IMR-90 (cell line): ENCODE results near the gene EPB41L1. TPM values are rescaled to one million over a fixed set of nuclear protein-coding genes. Genes with fewer than 3 reads are reported as not detected.

Experiments
- ATAC-seq: fragments of 200-7000 bp; cut with Tn5 transposase; 2 replicates; pipeline ENCODE4 v1.9.1; 2020; ENCODE audit warnings: low read depth, mild to moderate bottlenecking, moderate library complexity
- BruUV-seq: library from RNA; stranded (reverse); fragments of 400-500 nt; replicated peaks from 2 replicates; lab custom pipeline; 2021; lab: Mats Ljungman, UMichigan
- CTCF ChIA-PET: fragments of 300-600 bp; formaldehyde crosslinking; extraction: SDS; loops from one replicate; lab custom pipeline; 2021; ENCODE audit warnings: antibody characterized with exemption; lab: Yijun Ruan, JAX
- POLR2A ChIA-PET: fragments of 300-600 bp; sonication (Branson Sonifier 250); formaldehyde crosslinking; loops from one replicate; lab custom pipeline; 2022; ENCODE audit warnings: antibody characterized with exemption; ENCODE audit not compliant: unreplicated experiment; lab: Charles Lee
- DNase-seq: peaks from one replicate; pipeline ENCODE4 v3.0.0; 2013
- H2AFZ ChIP-seq: replicated peaks from 2 replicates; pipeline ENCODE3; 2013; ENCODE audit warnings: low read length, mild to moderate bottlenecking; ENCODE audit not compliant: poor library complexity
- H2AK5ac ChIP-seq: 2 replicates; pipeline ENCODE4 v1.6.1; 2013; ENCODE audit warnings: low read depth, low read length, inconsistent platforms
- H2AK9ac ChIP-seq: replicated peaks from 2 replicates; pipeline ENCODE3; 2013; ENCODE audit warnings: mild to moderate bottlenecking, low read depth, low read length, moderate library complexity; ENCODE audit not compliant: poor library complexity
- H2BK120ac ChIP-seq: 2 replicates; pipeline ENCODE4 v1.6.1; 2013; ENCODE audit warnings: low read depth, low read length, inconsistent platforms
- H2BK15ac ChIP-seq: 3 replicates; pipeline ENCODE4 v1.6.1; 2013; ENCODE audit warnings: low read depth, low read length, inconsistent platforms
- H2BK20ac ChIP-seq: 2 replicates; pipeline ENCODE4 v1.6.1; 2013; ENCODE audit warnings: low read depth, mild to moderate bottlenecking, inconsistent platforms, low read length, moderate library complexity
- H2BK5ac ChIP-seq: 2 replicates; pipeline ENCODE4 v1.6.1; 2013; ENCODE audit warnings: mild to moderate bottlenecking, low read depth, low read length, inconsistent platforms; ENCODE audit not compliant: poor library complexity, severe bottlenecking
- H3K14ac ChIP-seq: replicated peaks from 2 replicates; pipeline ENCODE4 v1.6.1; 2013; ENCODE audit warnings: low read depth, low read length, inconsistent platforms
- H3K18ac ChIP-seq: 2 replicates; pipeline ENCODE4 v1.6.1; 2013; ENCODE audit warnings: low read depth, low read length, control low read depth
- H3K23ac ChIP-seq: 2 replicates; pipeline ENCODE4 v1.6.1; 2013; ENCODE audit warnings: low read depth, low read length, inconsistent platforms
- H3K27ac ChIP-seq: 2 replicates; pipeline ENCODE4 v1.5.1; 2013; ENCODE audit warnings: mild to moderate bottlenecking, control low read depth, low read length; ENCODE audit not compliant: insufficient read depth
- H3K27me3 ChIP-seq: 2 replicates; pipeline ENCODE4 v1.6.1; 2013; ENCODE audit warnings: low read length; ENCODE audit not compliant: control insufficient read depth, insufficient read depth
- H3K36me3 ChIP-seq: 2 replicates; pipeline ENCODE4 v1.6.1; 2013; ENCODE audit warnings: low read length, mixed read lengths; ENCODE audit not compliant: control insufficient read depth, insufficient read depth
- H3K4ac ChIP-seq: 2 replicates; pipeline ENCODE4 v1.6.1; 2013; ENCODE audit warnings: low read depth, low read length, inconsistent platforms
- H3K4me1 ChIP-seq: 2 replicates; pipeline ENCODE4 v1.6.1; 2013; ENCODE audit warnings: low read length, mixed read lengths; ENCODE audit not compliant: control insufficient read depth, insufficient read depth
- H3K4me2 ChIP-seq: 2 replicates; pipeline ENCODE4 v1.6.1; 2013; ENCODE audit warnings: low read depth, mild to moderate bottlenecking, control low read depth, low read length, moderate library complexity
- H3K4me3 ChIP-seq: 2 replicates; pipeline ENCODE4 v1.5.1; 2013; ENCODE audit warnings: low read depth, mild to moderate bottlenecking, control low read depth, low read length, moderate library complexity; ENCODE audit not compliant: insufficient read depth
- H3K56ac ChIP-seq: 2 replicates; pipeline ENCODE4 v1.6.1; 2013; ENCODE audit warnings: low read length, inconsistent platforms; ENCODE audit not compliant: insufficient read depth; ENCODE audit errors: extremely low read depth
- H3K79me1 ChIP-seq, 2 experiments: 2 replicates each; pipeline ENCODE4 v1.6.1; 2013; ENCODE audit warnings: low read length in 2 of 2, inconsistent platforms in 1 of 2, low read depth in 1 of 2
- H3K9ac ChIP-seq: 2 replicates; pipeline ENCODE4 v1.6.1; 2013; ENCODE audit warnings: low read depth, low read length, control low read depth
- H3K9me1 ChIP-seq: 2 replicates; pipeline ENCODE4 v1.6.1; 2013; ENCODE audit warnings: low read length, inconsistent platforms; ENCODE audit not compliant: insufficient read depth
- H3K9me3 ChIP-seq: 2 replicates; pipeline ENCODE4 v1.6.1; 2013; ENCODE audit warnings: low read length; ENCODE audit not compliant: control insufficient read depth, insufficient read depth
- H4K20me1 ChIP-seq: 2 replicates; pipeline ENCODE4 v1.6.1; 2013; ENCODE audit warnings: low read length, inconsistent platforms; ENCODE audit not compliant: insufficient read depth
- H4K5ac ChIP-seq: 2 replicates; pipeline ENCODE4 v1.6.1; 2013; ENCODE audit warnings: mild to moderate bottlenecking, low read depth, low read length, control low read depth
- H4K8ac ChIP-seq, 2 experiments: 2 replicates each; pipeline ENCODE4 v1.6.1; 2013; ENCODE audit warnings: low read depth in 2 of 2, low read length in 2 of 2, control low read depth in 1 of 2, inconsistent platforms in 1 of 2
- H4K91ac ChIP-seq: 2 replicates; pipeline ENCODE4 v1.6.1; 2013; ENCODE audit warnings: low read depth, low read length, inconsistent platforms; ENCODE audit not compliant: insufficient read depth
- BHLHE40 ChIP-seq: fragments of 150-350 bp; IDR thresholded peaks from 2 replicates; pipeline ENCODE4 v1.6.1; 2016; ENCODE audit warnings: mild to moderate bottlenecking, low read depth, low read length
- CEBPB ChIP-seq: IDR thresholded peaks from 2 replicates; pipeline ENCODE4 v1.6.1; 2012; ENCODE audit warnings: low read depth, low read length, improper control_type of control experiment
- CHD1 ChIP-seq: IDR thresholded peaks from 2 replicates; pipeline ENCODE4 v1.6.1; 2012; ENCODE audit warnings: low read depth, low read length, improper control_type of control experiment
- FOS ChIP-seq: fragments of 150-350 bp; IDR thresholded peaks from 2 replicates; pipeline ENCODE4 v1.6.1; 2016; ENCODE audit warnings: low read depth, low read length
- MAFK ChIP-seq: IDR thresholded peaks from 2 replicates; pipeline ENCODE4 v1.6.1; 2012; ENCODE audit warnings: low read depth, low read length, improper control_type of control experiment
- MAZ ChIP-seq: IDR thresholded peaks from 2 replicates; pipeline ENCODE4 v1.6.1; 2012; ENCODE audit warnings: low read depth, mild to moderate bottlenecking, low read length, improper control_type of control experiment, moderate library complexity, borderline replicate concordance
- MXI1 ChIP-seq: IDR thresholded peaks from 2 replicates; pipeline ENCODE4 v1.6.1; 2012; ENCODE audit warnings: low read depth, mild to moderate bottlenecking, low read length, moderate library complexity, borderline replicate concordance
- NFE2L2 ChIP-seq: fragments of 150-350 bp; IDR thresholded peaks from 2 replicates; pipeline ENCODE4 v1.6.1; 2016; ENCODE audit warnings: low read depth, mild to moderate bottlenecking, low read length
- POLR2A ChIP-seq: IDR thresholded peaks from 2 replicates; pipeline ENCODE4 v1.6.1; 2012; ENCODE audit warnings: mild to moderate bottlenecking, low read depth, low read length
- RAD21 ChIP-seq: IDR thresholded peaks from 2 replicates; pipeline ENCODE4 v1.6.1; 2012; ENCODE audit warnings: low read length, improper control_type of control experiment
- RCOR1 ChIP-seq: IDR thresholded peaks from 2 replicates; pipeline ENCODE4 v1.6.1; 2012; ENCODE audit warnings: mild to moderate bottlenecking, low read length, improper control_type of control experiment; ENCODE audit not compliant: insufficient replicate concordance
- RFX5 ChIP-seq: IDR thresholded peaks from 2 replicates; pipeline ENCODE4 v1.8.0; 2012; ENCODE audit warnings: low read depth, mild to moderate bottlenecking, low read length, moderate library complexity
- SMC3 ChIP-seq: fragments of 150-350 bp; IDR thresholded peaks from 2 replicates; pipeline ENCODE4 v1.6.1; 2016; ENCODE audit warnings: low read depth, mild to moderate bottlenecking, antibody characterized with exemption, low read length, moderate library complexity
- WGBS, 2 experiments: methylation state at CpG; one replicate each; pipeline versions ENCODE4 v1.1.5 to v1.1.7; 2013; ENCODE audit warnings: missing lambda C conversion rate in 2 of 2; ENCODE audit not compliant: insufficient read length in 1 of 2; ENCODE audit errors: extremely low coverage in 2 of 2; 5-methylcytosine and 5-hydroxymethylcytosine counted together
- dilution Hi-C: fragments of 300-500 bp; cut with HindIII; formaldehyde crosslinking; loops from one replicate; pipeline ENCODE4 v1.14.3; 2018; ENCODE audit warnings: low sequenced_read_pairs; ENCODE audit not compliant: unreplicated experiment
- in situ Hi-C: fragments of 300-500 bp; cut with MboI; formaldehyde crosslinking; loops from 3 replicates; pipeline ENCODE4 v1.14.3; 2019; ENCODE audit warnings: low sequenced_read_pairs, inconsistent platforms, mixed read lengths
- intact Hi-C: fragments of 100-400 bp; cut with micrococcal nuclease; formaldehyde crosslinking; loops from 2 replicates; pipeline ENCODE4 v1.10.0; 2022
- polyA plus RNA-seq, 3 experiments: library from polyadenylated mRNA; depleted of rRNA; stranded (reverse); fragments of >200 nt; gene quantifications; 2 replicates each; pipeline ENCODE4 v1.2.3, GENCODE V29; 2012; ENCODE audit warnings: low replicate concordance in 1 of 3
- total RNA-seq: library from RNA; depleted of rRNA; stranded (reverse); fragments of >200 nt; gene quantifications from 2 replicates; pipeline ENCODE4 v1.2.3, GENCODE V29; 2012
- TF ChIP-seq, protein P1 (sequence below): conservative IDR thresholded peaks from 2 replicates; pipeline ENCODE4 v1.5.1; 2012; ENCODE audit warnings: mild to moderate bottlenecking, low read depth, low read length, improper control_type of control experiment
- TF ChIP-seq, protein P2 (sequence below): fragments of 150-350 bp; IDR thresholded peaks from 2 replicates; pipeline ENCODE4 v1.6.1; 2017; ENCODE audit warnings: mild to moderate bottlenecking, antibody characterized with exemption, low read length, low read depth
- TF ChIP-seq, protein P3 (sequence below): fragments of 150-350 bp; IDR thresholded peaks from 2 replicates; pipeline ENCODE4 v1.6.1; 2016; ENCODE audit warnings: low read depth, mild to moderate bottlenecking, low read length, moderate library complexity, borderline replicate concordance

The EPB41L1 gene
- total and polyA plus RNA-seq, 2 of the 4 experiments (the other 2 are of a cell fraction) = 12.5 to 33.7 TPM

DNA sequence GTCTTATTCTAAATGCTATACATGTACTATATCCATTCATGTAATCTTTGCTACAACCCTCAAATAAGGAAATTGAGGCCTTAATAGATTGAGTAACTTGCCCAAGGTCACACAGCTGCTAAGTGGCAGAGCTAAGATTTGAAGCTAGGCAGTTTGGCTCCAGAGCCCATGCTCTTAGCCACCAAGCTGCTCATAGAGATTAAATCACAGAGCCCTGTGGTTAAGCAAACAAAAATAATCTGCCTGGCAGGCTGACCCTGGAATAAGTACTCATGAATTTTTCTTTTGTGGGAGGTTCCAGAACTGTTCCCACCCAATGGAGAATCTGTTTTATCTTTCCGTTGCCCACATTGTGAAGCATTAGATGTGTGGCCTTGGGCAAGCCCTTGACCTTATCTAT, 89.2 kb downstream of the EPB41L1 start:
- TF ChIP-seq RCOR1 = no peak
- TF ChIP-seq BHLHE40 = no peak
- TF ChIP-seq, protein P1, sequence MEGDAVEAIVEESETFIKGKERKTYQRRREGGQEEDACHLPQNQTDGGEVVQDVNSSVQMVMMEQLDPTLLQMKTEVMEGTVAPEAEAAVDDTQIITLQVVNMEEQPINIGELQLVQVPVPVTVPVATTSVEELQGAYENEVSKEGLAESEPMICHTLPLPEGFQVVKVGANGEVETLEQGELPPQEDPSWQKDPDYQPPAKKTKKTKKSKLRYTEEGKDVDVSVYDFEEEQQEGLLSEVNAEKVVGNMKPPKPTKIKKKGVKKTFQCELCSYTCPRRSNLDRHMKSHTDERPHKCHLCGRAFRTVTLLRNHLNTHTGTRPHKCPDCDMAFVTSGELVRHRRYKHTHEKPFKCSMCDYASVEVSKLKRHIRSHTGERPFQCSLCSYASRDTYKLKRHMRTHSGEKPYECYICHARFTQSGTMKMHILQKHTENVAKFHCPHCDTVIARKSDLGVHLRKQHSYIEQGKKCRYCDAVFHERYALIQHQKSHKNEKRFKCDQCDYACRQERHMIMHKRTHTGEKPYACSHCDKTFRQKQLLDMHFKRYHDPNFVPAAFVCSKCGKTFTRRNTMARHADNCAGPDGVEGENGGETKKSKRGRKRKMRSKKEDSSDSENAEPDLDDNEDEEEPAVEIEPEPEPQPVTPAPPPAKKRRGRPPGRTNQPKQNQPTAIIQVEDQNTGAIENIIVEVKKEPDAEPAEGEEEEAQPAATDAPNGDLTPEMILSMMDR = no peak
- no peak for TF ChIP-seq POLR2A
- no peak for TF ChIP-seq RAD21
- TF ChIP-seq CHD1 = no peak
- TF ChIP-seq, protein P2, sequence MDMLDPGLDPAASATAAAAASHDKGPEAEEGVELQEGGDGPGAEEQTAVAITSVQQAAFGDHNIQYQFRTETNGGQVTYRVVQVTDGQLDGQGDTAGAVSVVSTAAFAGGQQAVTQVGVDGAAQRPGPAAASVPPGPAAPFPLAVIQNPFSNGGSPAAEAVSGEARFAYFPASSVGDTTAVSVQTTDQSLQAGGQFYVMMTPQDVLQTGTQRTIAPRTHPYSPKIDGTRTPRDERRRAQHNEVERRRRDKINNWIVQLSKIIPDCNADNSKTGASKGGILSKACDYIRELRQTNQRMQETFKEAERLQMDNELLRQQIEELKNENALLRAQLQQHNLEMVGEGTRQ = no peak
- TF ChIP-seq NFE2L2 = no peak
- no peak for TF ChIP-seq MAZ
- no peak for TF ChIP-seq RFX5
- TF ChIP-seq, protein P3, sequence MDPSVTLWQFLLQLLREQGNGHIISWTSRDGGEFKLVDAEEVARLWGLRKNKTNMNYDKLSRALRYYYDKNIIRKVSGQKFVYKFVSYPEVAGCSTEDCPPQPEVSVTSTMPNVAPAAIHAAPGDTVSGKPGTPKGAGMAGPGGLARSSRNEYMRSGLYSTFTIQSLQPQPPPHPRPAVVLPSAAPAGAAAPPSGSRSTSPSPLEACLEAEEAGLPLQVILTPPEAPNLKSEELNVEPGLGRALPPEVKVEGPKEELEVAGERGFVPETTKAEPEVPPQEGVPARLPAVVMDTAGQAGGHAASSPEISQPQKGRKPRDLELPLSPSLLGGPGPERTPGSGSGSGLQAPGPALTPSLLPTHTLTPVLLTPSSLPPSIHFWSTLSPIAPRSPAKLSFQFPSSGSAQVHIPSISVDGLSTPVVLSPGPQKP = no peak
- TF ChIP-seq CEBPB = no peak
- TF ChIP-seq SMC3 = no peak
- no peak for TF ChIP-seq FOS
- no peak for TF ChIP-seq MXI1
- TF ChIP-seq MAFK = no peak
- no peaks in the 10 kb centered on the region for H3K9me1 ChIP-seq
- H2AK5ac ChIP-seq = no peak overlapping the region
- H3K18ac ChIP-seq = no peak overlapping the region
- no peak overlapping the region for H4K8ac ChIP-seq
- H3K9ac ChIP-seq = no peak overlapping the region
- H4K5ac ChIP-seq = no peak overlapping the region
- no peak overlapping the region for H2BK5ac ChIP-seq
- no peak overlapping the region for H3K4ac ChIP-seq
- BruUV-seq = no TSS peak
- POLR2A ChIA-PET = no interaction called here
- H3K4me1 ChIP-seq = no peaks in the 10 kb centered on the region
- H3K27ac ChIP-seq = no peak overlapping the region
- DNase-seq = no peak
- ATAC-seq = no peak
- no peaks in the 10 kb centered on the region for H3K27me3 ChIP-seq
- H4K20me1 ChIP-seq = peaks cover 14% of the 10 kb centered on the region; the same call in 1 of the 2 replicates
- no peak overlapping the region for H3K4me3 ChIP-seq
- H3K14ac ChIP-seq = no peak overlapping the region
- peaks cover 48% of the 10 kb centered on the region for H3K36me3 ChIP-seq
- H2AK9ac ChIP-seq = no peak overlapping the region
- in situ Hi-C loops = no loop called here
- no peak overlapping the region for H2BK20ac ChIP-seq
- H3K4me2 ChIP-seq = no peak overlapping the region
- no peak overlapping the region for H3K23ac ChIP-seq
- H2BK15ac ChIP-seq = no peak overlapping the region
- CTCF ChIA-PET = interaction anchor here (0.8 kb wide), 1 partner anchor 12 kb away, joined by 3 read pairs; no protein-coding TSS in a partner anchor
- no peak overlapping the region for H2BK120ac ChIP-seq
- H4K91ac ChIP-seq = no peak overlapping the region
- dilution Hi-C loops = no loop called here
- H2AFZ ChIP-seq = no peak overlapping the region
- no CpG with 5 or more reads among the region's 1 CpG for WGBS, 2 experiments
- H3K56ac ChIP-seq = no peak overlapping the region
- H3K9me3 ChIP-seq = no peaks in the 10 kb centered on the region
- intact Hi-C loops = no loop called here
- peaks cover 21 to 50% of the 10 kb centered on the region in 2 experiments for H3K79me1 ChIP-seq
